ENCODE results near the gene ZCCHC14.

GRCh38 chr16:87492721-87493607 is at the start of gene ZCCHC14:
- TF ChIP-seq, protein P1, sequence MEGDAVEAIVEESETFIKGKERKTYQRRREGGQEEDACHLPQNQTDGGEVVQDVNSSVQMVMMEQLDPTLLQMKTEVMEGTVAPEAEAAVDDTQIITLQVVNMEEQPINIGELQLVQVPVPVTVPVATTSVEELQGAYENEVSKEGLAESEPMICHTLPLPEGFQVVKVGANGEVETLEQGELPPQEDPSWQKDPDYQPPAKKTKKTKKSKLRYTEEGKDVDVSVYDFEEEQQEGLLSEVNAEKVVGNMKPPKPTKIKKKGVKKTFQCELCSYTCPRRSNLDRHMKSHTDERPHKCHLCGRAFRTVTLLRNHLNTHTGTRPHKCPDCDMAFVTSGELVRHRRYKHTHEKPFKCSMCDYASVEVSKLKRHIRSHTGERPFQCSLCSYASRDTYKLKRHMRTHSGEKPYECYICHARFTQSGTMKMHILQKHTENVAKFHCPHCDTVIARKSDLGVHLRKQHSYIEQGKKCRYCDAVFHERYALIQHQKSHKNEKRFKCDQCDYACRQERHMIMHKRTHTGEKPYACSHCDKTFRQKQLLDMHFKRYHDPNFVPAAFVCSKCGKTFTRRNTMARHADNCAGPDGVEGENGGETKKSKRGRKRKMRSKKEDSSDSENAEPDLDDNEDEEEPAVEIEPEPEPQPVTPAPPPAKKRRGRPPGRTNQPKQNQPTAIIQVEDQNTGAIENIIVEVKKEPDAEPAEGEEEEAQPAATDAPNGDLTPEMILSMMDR (IDR thresholded peaks at IDR 0.05): no peak
- TF ChIP-seq EZH2 (IDR thresholded peaks at IDR 0.05; ENCODE audit: borderline replicate concordance, insufficient read depth, low read depth, low read length, poor library complexity, severe bottlenecking): no peak

Data from B cell (primary cell).